KMS-11 (cell line): ENCODE results near the gene KIF26A.

Experiments used
- H2AFZ ChIP-seq: fragments of 200-600 bp; sonication (generic); 2 replicates; pipeline ENCODE4 v1.6.1; 2016; ENCODE audit warnings: antibody characterized with exemption, mixed run types, low read depth
- H3K27ac ChIP-seq: fragments of 200-600 bp; sonication (generic); 2 replicates; pipeline ENCODE4 v1.6.1; 2016; ENCODE audit warnings: mild to moderate bottlenecking, mixed run types
- H3K27me3 ChIP-seq: fragments of 200-600 bp; sonication (generic); 2 replicates; pipeline ENCODE4 v1.6.1; 2017; ENCODE audit warnings: mild to moderate bottlenecking, low read depth, mixed run types, moderate library complexity; ENCODE audit not compliant: insufficient read depth
- H3K36me3 ChIP-seq: fragments of 200-600 bp; sonication (generic); 2 replicates; pipeline ENCODE4 v1.6.1; 2017; ENCODE audit warnings: mild to moderate bottlenecking, mixed run types; ENCODE audit not compliant: insufficient read depth
- H3K4me1 ChIP-seq: fragments of 200-600 bp; sonication (generic); 2 replicates; pipeline ENCODE4 v1.6.1; 2016; ENCODE audit warnings: mild to moderate bottlenecking, low read depth, mixed run types; ENCODE audit not compliant: poor library complexity, severe bottlenecking
- H3K4me2 ChIP-seq: fragments of 200-600 bp; sonication (generic); 2 replicates; pipeline ENCODE4 v1.7.0; 2016; ENCODE audit warnings: mild to moderate bottlenecking, mixed run types
- H3K4me3 ChIP-seq: fragments of 200-600 bp; sonication (generic); IDR thresholded peaks from 2 replicates; pipeline ENCODE4 v1.6.1; 2017; ENCODE audit warnings: low read depth, low read length, mixed read lengths; ENCODE audit not compliant: insufficient read depth
- H3K79me2 ChIP-seq: fragments of 200-600 bp; sonication (generic); 2 replicates; pipeline ENCODE4 v1.6.1; 2016; ENCODE audit warnings: low read depth, mixed run types; ENCODE audit not compliant: insufficient read depth
- H3K9ac ChIP-seq: fragments of 200-600 bp; sonication (generic); 2 replicates; pipeline ENCODE4 v1.6.1; 2016; ENCODE audit warnings: mild to moderate bottlenecking, mixed run types
- H4K20me1 ChIP-seq: fragments of 200-600 bp; sonication (generic); 2 replicates; pipeline ENCODE4 v1.6.1; 2016; ENCODE audit warnings: mild to moderate bottlenecking, mixed run types; ENCODE audit not compliant: insufficient read depth
- TF ChIP-seq, protein P1 (sequence below): fragments of 200-600 bp; sonication (generic); conservative IDR thresholded peaks from 2 replicates; pipeline ENCODE4 v1.6.1; 2017; ENCODE audit warnings: low read depth, mild to moderate bottlenecking, antibody characterized with exemption, low read length, moderate library complexity, mixed read lengths

Gene KIF26A

GRCh38 chr14:104119119-104119487 is 19.3 kb upstream of the KIF26A start:
- no peak overlapping the region for H2AFZ ChIP-seq
- H3K4me1 ChIP-seq: no peaks in the 10 kb centered on the region
- no peak overlapping the region for H3K4me3 ChIP-seq
- H3K9ac ChIP-seq: no peak overlapping the region
- peaks cover 12% of the 10 kb centered on the region; the same call in 1 of the 2 replicates for H3K27me3 ChIP-seq
- TF ChIP-seq, protein P1, sequence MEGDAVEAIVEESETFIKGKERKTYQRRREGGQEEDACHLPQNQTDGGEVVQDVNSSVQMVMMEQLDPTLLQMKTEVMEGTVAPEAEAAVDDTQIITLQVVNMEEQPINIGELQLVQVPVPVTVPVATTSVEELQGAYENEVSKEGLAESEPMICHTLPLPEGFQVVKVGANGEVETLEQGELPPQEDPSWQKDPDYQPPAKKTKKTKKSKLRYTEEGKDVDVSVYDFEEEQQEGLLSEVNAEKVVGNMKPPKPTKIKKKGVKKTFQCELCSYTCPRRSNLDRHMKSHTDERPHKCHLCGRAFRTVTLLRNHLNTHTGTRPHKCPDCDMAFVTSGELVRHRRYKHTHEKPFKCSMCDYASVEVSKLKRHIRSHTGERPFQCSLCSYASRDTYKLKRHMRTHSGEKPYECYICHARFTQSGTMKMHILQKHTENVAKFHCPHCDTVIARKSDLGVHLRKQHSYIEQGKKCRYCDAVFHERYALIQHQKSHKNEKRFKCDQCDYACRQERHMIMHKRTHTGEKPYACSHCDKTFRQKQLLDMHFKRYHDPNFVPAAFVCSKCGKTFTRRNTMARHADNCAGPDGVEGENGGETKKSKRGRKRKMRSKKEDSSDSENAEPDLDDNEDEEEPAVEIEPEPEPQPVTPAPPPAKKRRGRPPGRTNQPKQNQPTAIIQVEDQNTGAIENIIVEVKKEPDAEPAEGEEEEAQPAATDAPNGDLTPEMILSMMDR: no peak
- no peaks in the 10 kb centered on the region for H3K79me2 ChIP-seq
- H4K20me1 ChIP-seq: no peaks in the 10 kb centered on the region
- no peak overlapping the region for H3K27ac ChIP-seq
- H3K4me2 ChIP-seq: no peak overlapping the region
- no peaks in the 10 kb centered on the region for H3K36me3 ChIP-seq

DNA sequence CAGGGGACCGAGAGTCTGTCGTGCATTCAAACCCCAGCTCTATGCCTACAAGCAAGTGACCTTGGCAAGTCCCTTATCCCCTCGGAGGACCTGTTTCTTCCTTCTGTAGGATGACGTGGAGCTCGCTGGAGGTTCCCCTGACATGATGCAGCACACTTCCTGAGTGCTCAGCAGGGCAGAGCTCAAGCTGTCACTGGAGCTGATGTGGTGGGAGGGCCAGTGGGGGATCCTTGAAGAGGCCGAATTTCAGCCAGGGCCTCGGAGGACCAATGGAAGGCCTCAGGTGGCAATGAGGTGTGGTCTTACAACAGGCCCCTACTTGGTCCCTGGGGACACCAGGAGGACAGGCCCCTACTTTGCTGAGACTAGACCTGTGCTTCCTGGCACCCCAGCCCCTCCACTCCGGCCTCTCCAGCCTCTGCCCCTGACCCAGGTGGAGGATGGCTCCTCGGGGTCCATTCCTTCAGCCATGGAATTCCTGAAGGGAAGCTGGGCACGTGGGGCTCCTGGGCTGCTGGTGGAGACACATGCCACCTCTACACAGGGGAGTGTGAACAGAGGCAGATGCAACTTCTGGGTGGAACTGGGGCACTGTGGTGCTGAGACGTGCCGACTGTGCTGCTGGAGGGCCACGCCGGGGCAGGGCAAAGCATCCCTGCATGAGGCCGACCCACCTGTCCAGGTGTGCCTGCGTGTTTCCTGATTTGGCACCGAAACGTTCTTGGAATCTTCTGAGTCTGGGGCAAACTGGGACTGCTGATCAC is 18.7 kb upstream of the KIF26A start:
- H4K20me1 ChIP-seq: no peaks in the 10 kb centered on the region
- no peak overlapping the region for H3K27ac ChIP-seq
- H3K79me2 ChIP-seq: no peaks in the 10 kb centered on the region
- no peak overlapping the region for H3K4me3 ChIP-seq
- TF ChIP-seq, protein P1: no peak
- peaks cover 12% of the 10 kb centered on the region; the same call in 1 of the 2 replicates for H3K27me3 ChIP-seq
- no peak overlapping the region for H3K9ac ChIP-seq
- H3K4me1 ChIP-seq: no peaks in the 10 kb centered on the region
- H3K4me2 ChIP-seq: no peak overlapping the region
- no peaks in the 10 kb centered on the region for H3K36me3 ChIP-seq
- no peak overlapping the region for H2AFZ ChIP-seq

DNA sequence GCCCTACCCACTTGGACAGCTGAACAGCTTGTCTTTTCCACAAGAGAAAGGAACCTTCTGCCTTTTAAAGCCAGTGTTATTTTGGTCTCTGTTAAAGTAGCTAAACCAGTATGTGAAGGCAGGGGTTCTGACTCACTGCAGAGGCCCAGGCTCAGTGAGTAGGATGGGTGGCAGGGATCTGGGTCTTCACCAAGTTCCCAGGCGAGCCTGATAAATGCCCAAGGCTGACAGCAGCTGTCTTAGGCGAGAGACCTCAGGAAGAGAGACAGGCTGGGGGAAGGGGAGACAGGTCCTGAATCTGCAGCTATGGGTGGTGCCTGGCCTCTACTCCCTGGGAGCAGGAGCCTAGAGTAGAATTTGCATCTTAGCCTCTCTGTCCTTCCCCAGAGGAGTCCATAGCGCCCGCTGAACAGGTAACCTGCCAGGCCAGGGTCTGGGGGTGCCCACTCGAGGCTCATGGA is 18.1 kb upstream of the KIF26A start:
- TF ChIP-seq, protein P1: no peak

GRCh38 chr14:104121142-104121541 is 17.2 kb upstream of the KIF26A start:
- Histone ChIP-seq H4K20me1 (no peaks in the 10 kb centered on the region), H2AFZ (no peak overlapping the region), H3K4me1 (no peaks in the 10 kb centered on the region), H3K27me3 (peaks cover 12% of the 10 kb centered on the region; the same call in 1 of the 2 replicates), H3K79me2 (no peaks in the 10 kb centered on the region), H3K27ac (no peak overlapping the region), H3K4me2 (no peak overlapping the region), H3K9ac (no peak overlapping the region), H3K36me3 (no peaks in the 10 kb centered on the region), H3K4me3 (no peak overlapping the region)
- TF ChIP-seq, protein P1: no peak

More for the DNA sequence above, 18.1 kb upstream of the KIF26A start:
- Histone ChIP-seq H3K79me2 (no peaks in the 10 kb centered on the region), H3K36me3 (no peaks in the 10 kb centered on the region), H3K27ac (no peak overlapping the region), H3K4me3 (no peak overlapping the region), H3K9ac (no peak overlapping the region), H3K4me2 (no peak overlapping the region), H2AFZ (no peak overlapping the region), H4K20me1 (no peaks in the 10 kb centered on the region), H3K27me3 (peaks cover 12% of the 10 kb centered on the region; the same call in 1 of the 2 replicates), H3K4me1 (no peaks in the 10 kb centered on the region)
